Pancreas (tissue), 10 donors: Measurements from ENCODE around the gene COPS7B. TPM values are rescaled to one million over a fixed set of nuclear protein-coding genes. Genes with fewer than 3 reads are reported as not detected.

Experiments
- ATAC-seq, 4 donors: fragments of 200-7000 bp; cut with Tn5 transposase; one replicate each; pipeline versions ENCODE4 v1.8.0 to v1.9.1; 2020; ENCODE audit warnings: mild to moderate bottlenecking in 4 of 4, moderate library complexity in 4 of 4
- DNase-seq, 6 donors: peaks; one replicate each; pipeline ENCODE4 v3.0.0-alpha.2; 2020
- FAIRE-seq: peaks from 2 replicates; lab custom pipeline; 2012; peaks lifted over from hg19 to GRCh38; lab: Jason Lieb, UNC
- H3K27ac ChIP-seq, 4 donors: fragments of 200-600 bp; sonication (generic); 1 replicate in 3 of 4; 2 replicates in 1 of 4; pipeline versions ENCODE4 v1.5.0 to v1.8.0; 2020
- H3K27me3 ChIP-seq, 4 donors: fragments of 200-600 bp; one replicate each; pipeline ENCODE4 v1.8.0; 2021
- H3K36me3 ChIP-seq, 3 donors: fragments of 200-600 bp; sonication (generic) in 1 of 3; one replicate each; pipeline versions ENCODE4 v1.5.0 to v1.8.0; 2020 to 2021
- H3K4me1 ChIP-seq, 3 donors: fragments of 200-600 bp; one replicate each; pipeline ENCODE4 v1.8.0; 2021
- H3K4me3 ChIP-seq, 4 donors: fragments of 200-600 bp; sonication (generic) in 2 of 4; one replicate each; pipeline versions ENCODE4 v1.5.0 to v1.8.0; 2020 to 2021
- H3K9me3 ChIP-seq, 4 donors: fragments of 200-600 bp; one replicate each; pipeline ENCODE4 v1.8.0; 2021
- WGBS, 2 donors: extraction: QIAGEN DNeasy Blood & Tissue Kit; methylation state at CpG; one replicate each; pipeline ENCODE4 v1.1.7; 2013; 5-methylcytosine and 5-hydroxymethylcytosine counted together
- intact Hi-C, 3 donors: fragments of 100-400 bp; cut with DNase I; formaldehyde crosslinking; loops; one replicate each; pipeline versions ENCODE4 v1.11.1 to v1.14.2; 2022
- polyA plus RNA-seq, 2 donors: library from polyadenylated mRNA; stranded (reverse); fragments of 200-250 nt; gene quantifications; one replicate each; pipeline ENCODE4 v1.2.3, GENCODE V29; 2013
- total RNA-seq, 6 donors: library from RNA; stranded (reverse); fragmentation: NEBNext Ultra II Directional in 4 of 6; extraction: Animal tissue kit (Norgen Biotek cat#: 25700) in 4 of 6; gene quantifications; one replicate each; pipeline versions ENCODE4 v1.2.1 to v1.2.4, GENCODE V29; 2021 to 2023
- TF ChIP-seq, protein P1 (sequence below), 4 donors: fragments of 200-600 bp; sonication (generic) in 3 of 4; IDR thresholded peaks; one replicate each; pipeline versions ENCODE4 v1.5.0 to v1.8.0; 2021; ENCODE audit warnings: antibody characterized with exemption in 4 of 4
- donor health status: healthy with polysubstance abuse.
- donor health status: DM: no; HTN: no; CAD: no; lungs with moderate emphysema.
- donor health status: DM: no; HTN: no; CAD: no.
- donor health status: control.
- donor health status: control.
- donor health status: Bipolar disorder and iron deficiency.
- donor health status: DM: yes; HTN: yes; CAD: no.
- donor health status: DM: no; HTN: no; CAD: no.
- donor health status: DM: no; HTN: no; CAD: no.
- donor health status: DM: yes; HTN: yes; CAD: no.

COPS7B gene
- total and polyA plus RNA-seq, 8 donors: 7.9 to 22.5 (median 11.2) TPM

GRCh38 chr2:231820786-231821303 lies 34.6 kb downstream of the COPS7B start:
- no peaks in the 10 kb centered on the region for H3K4me1 ChIP-seq
- FAIRE-seq: no peak
- intact Hi-C loops: no loop called here
- H3K27me3 ChIP-seq: no peaks in the 10 kb centered on the region
- 62 to 66% methylated on average over 12 of the region's 12 CpGs for WGBS, 2 donors
- no peak for ATAC-seq
- no peaks in the 10 kb centered on the region for H3K9me3 ChIP-seq
- no peaks in the 10 kb centered on the region for H3K36me3 ChIP-seq
- TF ChIP-seq, protein P1, sequence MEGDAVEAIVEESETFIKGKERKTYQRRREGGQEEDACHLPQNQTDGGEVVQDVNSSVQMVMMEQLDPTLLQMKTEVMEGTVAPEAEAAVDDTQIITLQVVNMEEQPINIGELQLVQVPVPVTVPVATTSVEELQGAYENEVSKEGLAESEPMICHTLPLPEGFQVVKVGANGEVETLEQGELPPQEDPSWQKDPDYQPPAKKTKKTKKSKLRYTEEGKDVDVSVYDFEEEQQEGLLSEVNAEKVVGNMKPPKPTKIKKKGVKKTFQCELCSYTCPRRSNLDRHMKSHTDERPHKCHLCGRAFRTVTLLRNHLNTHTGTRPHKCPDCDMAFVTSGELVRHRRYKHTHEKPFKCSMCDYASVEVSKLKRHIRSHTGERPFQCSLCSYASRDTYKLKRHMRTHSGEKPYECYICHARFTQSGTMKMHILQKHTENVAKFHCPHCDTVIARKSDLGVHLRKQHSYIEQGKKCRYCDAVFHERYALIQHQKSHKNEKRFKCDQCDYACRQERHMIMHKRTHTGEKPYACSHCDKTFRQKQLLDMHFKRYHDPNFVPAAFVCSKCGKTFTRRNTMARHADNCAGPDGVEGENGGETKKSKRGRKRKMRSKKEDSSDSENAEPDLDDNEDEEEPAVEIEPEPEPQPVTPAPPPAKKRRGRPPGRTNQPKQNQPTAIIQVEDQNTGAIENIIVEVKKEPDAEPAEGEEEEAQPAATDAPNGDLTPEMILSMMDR (IDR thresholded peaks at IDR 0.05): no peak
- no peak overlapping the region for H3K27ac ChIP-seq
- no peak overlapping the region for H3K4me3 ChIP-seq
- DNase-seq: no peak

GRCh38 chr2:231821908-231822307 lies 35.7 kb downstream of the COPS7B start:
- ATAC-seq: no peak
- H3K9me3 ChIP-seq: no peaks in the 10 kb centered on the region
- intact Hi-C loops: no loop called here
- no peak for FAIRE-seq
- H3K4me1 ChIP-seq: no peaks in the 10 kb centered on the region
- DNase-seq: no peak
- no peaks in the 10 kb centered on the region for H3K27me3 ChIP-seq
- no peak overlapping the region for H3K27ac ChIP-seq
- no peak overlapping the region for H3K4me3 ChIP-seq
- H3K36me3 ChIP-seq: no peaks in the 10 kb centered on the region
- TF ChIP-seq, protein P1 (IDR thresholded peaks at IDR 0.05): no peak
- 36 to 38% methylated on average over 3 of the region's 3 CpGs for WGBS, 2 donors

DNA sequence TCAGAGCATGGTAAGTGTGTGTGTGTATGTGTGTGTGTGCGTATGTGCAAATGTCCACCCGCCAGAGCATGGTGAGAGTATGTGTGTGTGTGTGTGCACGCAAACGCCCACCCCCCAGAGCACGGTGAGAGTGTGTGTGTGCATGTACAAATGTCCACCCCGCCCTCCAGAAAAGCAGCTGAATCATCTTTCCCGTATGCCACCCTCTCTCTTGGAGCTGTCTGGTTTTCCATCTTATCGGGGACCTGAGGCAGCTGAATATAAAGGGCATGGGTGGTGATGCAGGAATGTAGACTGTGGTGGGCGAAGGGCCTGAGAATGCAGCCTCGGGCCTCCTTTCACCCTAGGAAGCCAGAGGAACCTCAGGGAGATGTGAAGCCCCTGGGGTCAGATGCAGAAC lies 66.9 kb downstream of the COPS7B start:
- DNase-seq (no peak), ATAC-seq (no peak), FAIRE-seq (no peak)
- Histone ChIP-seq H3K27me3 (no peaks in the 10 kb centered on the region), H3K4me3 (no peak overlapping the region), H3K36me3 (no peaks in the 10 kb centered on the region), H3K9me3 (no peaks in the 10 kb centered on the region), H3K4me1 (no peaks in the 10 kb centered on the region), H3K27ac (no peak overlapping the region)
- TF ChIP-seq, protein P1 (IDR thresholded peaks at IDR 0.05): no peak
- intact Hi-C loops: no loop called here
- 69 to 73% methylated on average over 10 of the region's 10 CpGs for WGBS, 2 donors

GRCh38 chr2:231854616-231855125 lies 68.4 kb downstream of the COPS7B start:
- no peak for FAIRE-seq
- no peaks in the 10 kb centered on the region for H3K4me1 ChIP-seq
- no peaks in the 10 kb centered on the region for H3K27me3 ChIP-seq
- no peaks in the 10 kb centered on the region for H3K36me3 ChIP-seq
- ATAC-seq: no peak
- WGBS, 2 donors: 62 to 68% methylated on average over 9 of the region's 9 CpGs
- intact Hi-C loops: no loop called here
- no peak for DNase-seq
- TF ChIP-seq, protein P1 (IDR thresholded peaks at IDR 0.05): no peak
- H3K4me3 ChIP-seq: no peak overlapping the region
- H3K9me3 ChIP-seq: no peaks in the 10 kb centered on the region
- H3K27ac ChIP-seq: no peak overlapping the region

DNA sequence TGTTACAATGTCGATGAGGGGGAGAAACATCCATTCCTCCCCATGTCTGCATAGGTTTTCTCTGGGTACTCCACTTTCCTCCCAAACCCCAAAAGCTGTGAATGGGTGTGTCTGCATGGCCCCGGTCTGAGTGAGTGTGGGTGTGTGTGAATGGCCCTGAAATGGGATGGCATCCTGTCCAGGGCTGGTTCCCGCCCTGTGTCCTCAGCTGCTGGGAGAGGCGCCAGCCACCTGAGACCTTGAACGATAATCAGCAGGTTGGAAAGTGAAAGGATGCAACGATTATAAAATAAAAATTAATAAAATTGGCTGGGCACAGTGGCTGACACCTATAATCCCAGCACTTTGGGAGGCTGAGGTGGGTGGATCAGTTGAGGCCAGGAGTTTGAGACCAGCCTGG lies 70.7 kb downstream of the COPS7B start:
- DNase-seq (no peak), ATAC-seq (no peak), FAIRE-seq (no peak)
- Histone ChIP-seq H3K9me3 (no peaks in the 10 kb centered on the region), H3K27me3 (no peaks in the 10 kb centered on the region), H3K36me3 (no peaks in the 10 kb centered on the region), H3K4me1 (no peaks in the 10 kb centered on the region), H3K4me3 (no peak overlapping the region), H3K27ac (no peak overlapping the region)
- WGBS, 2 donors: 31 to 33% methylated on average over 6 of the region's 6 CpGs
- intact Hi-C loops: no loop called here
- TF ChIP-seq, protein P1 (IDR thresholded peaks at IDR 0.05): no peak
